Measurements from ENCODE around the gene IGLL5. TPM values are rescaled to one million over a fixed set of nuclear protein-coding genes. Genes with fewer than 3 reads are reported as not detected.

IGLL5 gene
- total and polyA plus RNA-seq, 2 of the 13 experiments (the other 11 are each of a cell fraction or from before 2014, with no cell fraction given): not detected

- no peak for TF ChIP-seq ZBTB49 (CRISPR knock-in tag; IDR thresholded peaks at IDR 0.05; ENCODE audit: borderline replicate concordance)
- no peak for TF ChIP-seq MZF1 (CRISPR knock-in tag; IDR thresholded peaks at IDR 0.05; ENCODE audit: borderline replicate concordance)
- TF ChIP-seq POLR2AphosphoS2 (IDR thresholded peaks at IDR 0.05; ENCODE audit: low read depth, low read length): no peak
- no peak for TF ChIP-seq ZHX2 (IDR thresholded peaks at IDR 0.05; ENCODE audit: low read depth)
- no peak for TF ChIP-seq ZHX2 (CRISPR knock-in tag; IDR thresholded peaks at IDR 0.05; ENCODE audit: borderline replicate concordance)
These were observed 33.1 kb upstream of the IGLL5 start (continued) for GRCh38 chr22:22854466-22854865.
